Lower leg skin (tissue), 3 donors: ENCODE results near the gene SPATA13.

Experiments
- CTCF ChIP-seq, 3 donors: fragments of 450-650 bp; IDR thresholded peaks; one replicate each; pipeline ENCODE4 v1.5.1; 2016; ENCODE audit warnings: antibody characterized with exemption in 3 of 3, mild to moderate bottlenecking in 3 of 3, moderate library complexity in 2 of 3
- POLR2A ChIP-seq, 2 donors: fragments of 450-650 bp; IDR thresholded peaks; one replicate each; pipeline ENCODE4 v1.6.1; 2016 to 2017; ENCODE audit warnings: antibody characterized with exemption in 2 of 2, mild to moderate bottlenecking in 1 of 2, moderate library complexity in 1 of 2

DNA sequence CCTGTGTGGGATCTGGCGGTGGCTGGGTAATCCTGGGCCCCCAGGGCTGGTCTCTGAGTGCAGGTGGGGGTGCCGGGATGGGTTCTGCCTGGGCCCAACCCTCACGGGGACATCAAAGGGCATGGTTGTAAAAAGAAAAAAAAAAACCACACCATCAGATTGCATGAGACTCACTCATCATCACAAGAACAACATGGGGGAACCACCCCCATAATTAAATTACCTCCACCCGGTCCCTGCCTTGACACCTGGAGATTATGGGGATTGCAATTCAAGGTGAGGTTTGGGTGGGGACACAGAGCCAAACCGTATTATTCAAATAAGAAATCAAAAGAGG lies 163.2 kb downstream of the SPATA13 start:
- no peak for TF ChIP-seq CTCF (IDR thresholded peaks at IDR 0.05)
- no peak for TF ChIP-seq POLR2A (IDR thresholded peaks at IDR 0.05)
